ENCODE data around the gene FAM168A.

FAM168A gene

DNA sequence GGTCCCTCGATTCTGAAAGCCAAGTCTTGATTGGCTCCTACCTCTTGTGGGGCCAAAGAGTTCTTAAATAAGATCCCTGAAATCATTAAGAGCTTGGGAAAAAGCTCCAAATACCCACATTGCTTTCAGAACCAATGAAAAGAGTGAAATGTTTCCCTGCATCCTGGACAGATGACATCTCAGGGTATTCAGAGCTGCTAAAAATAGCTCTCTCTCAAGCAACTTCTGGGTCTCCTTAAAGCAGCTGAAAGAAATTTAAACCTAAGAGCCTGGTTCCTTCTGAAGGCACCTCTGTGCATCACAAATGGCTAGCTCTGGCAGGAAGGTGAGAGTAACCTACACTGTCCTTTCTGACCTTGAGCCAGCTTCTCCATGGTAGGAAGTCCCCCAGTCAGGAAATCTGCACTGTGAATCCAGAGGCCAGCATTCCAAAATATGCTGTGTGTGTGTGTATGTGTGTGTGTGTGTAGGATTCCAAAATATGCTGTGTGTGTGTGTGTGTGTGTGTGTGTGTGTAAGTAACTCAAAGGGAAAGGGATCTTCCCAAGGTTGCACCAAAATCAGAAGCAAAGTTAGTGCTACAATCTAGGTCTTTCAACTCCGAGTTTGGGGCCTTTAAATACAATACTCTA lies 171.6 kb downstream of the FAM168A start:
- Histone ChIP-seq H3K27ac (replicated peaks) (no peak overlapping the region), H3K27me3 (ENCODE audit: insufficient read depth, poor library complexity, severe bottlenecking) (no peaks in the 10 kb centered on the region), H3K4me3 (replicated peaks; ENCODE audit: insufficient read depth, low read length) (no peak overlapping the region)
- no peak for DNase-seq (ENCODE audit: low read depth in 1 of 2, low spot score in 1 of 2)
- TF ChIP-seq, protein P1, sequence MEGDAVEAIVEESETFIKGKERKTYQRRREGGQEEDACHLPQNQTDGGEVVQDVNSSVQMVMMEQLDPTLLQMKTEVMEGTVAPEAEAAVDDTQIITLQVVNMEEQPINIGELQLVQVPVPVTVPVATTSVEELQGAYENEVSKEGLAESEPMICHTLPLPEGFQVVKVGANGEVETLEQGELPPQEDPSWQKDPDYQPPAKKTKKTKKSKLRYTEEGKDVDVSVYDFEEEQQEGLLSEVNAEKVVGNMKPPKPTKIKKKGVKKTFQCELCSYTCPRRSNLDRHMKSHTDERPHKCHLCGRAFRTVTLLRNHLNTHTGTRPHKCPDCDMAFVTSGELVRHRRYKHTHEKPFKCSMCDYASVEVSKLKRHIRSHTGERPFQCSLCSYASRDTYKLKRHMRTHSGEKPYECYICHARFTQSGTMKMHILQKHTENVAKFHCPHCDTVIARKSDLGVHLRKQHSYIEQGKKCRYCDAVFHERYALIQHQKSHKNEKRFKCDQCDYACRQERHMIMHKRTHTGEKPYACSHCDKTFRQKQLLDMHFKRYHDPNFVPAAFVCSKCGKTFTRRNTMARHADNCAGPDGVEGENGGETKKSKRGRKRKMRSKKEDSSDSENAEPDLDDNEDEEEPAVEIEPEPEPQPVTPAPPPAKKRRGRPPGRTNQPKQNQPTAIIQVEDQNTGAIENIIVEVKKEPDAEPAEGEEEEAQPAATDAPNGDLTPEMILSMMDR (IDR thresholded peaks at IDR 0.05; ENCODE audit: insufficient read depth, low read length): no peak
- no peak for TF ChIP-seq GABPA (IDR thresholded peaks at IDR 0.05; ENCODE audit: low read depth)
- no peak for TF ChIP-seq SPI1 (IDR thresholded peaks at IDR 0.05; ENCODE audit: borderline replicate concordance, low read depth)
- TF ChIP-seq POLR2AphosphoS5 (IDR thresholded peaks at IDR 0.05; ENCODE audit: low read depth): no peak

DNA sequence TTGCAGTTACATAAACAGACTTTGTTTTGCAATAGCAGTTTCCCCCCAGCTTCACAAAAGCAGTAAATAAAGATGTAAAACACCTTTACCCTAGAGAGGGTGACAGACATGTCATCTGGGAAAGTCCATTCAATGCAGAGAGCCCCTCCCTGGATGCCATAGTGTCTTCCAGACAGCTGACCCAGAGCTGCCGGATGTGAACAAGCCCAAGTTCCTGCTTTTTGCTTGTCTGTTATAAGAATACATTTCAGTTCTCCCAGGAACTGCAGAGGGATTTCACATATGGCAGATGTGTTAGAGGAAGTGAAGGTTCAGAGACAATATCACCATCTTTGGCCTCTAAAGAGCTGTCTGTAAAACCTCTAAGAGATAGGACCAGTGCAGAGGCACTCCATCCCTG lies 172.8 kb downstream of the FAM168A start:
- DNase-seq (ENCODE audit: low read depth in 1 of 2, low spot score in 1 of 2): peak; percentile 54 to 61
- Histone ChIP-seq H3K27me3 (ENCODE audit: insufficient read depth, poor library complexity, severe bottlenecking) (no peaks in the 10 kb centered on the region), H3K27ac (replicated peaks) (no peak overlapping the region), H3K4me3 (replicated peaks; ENCODE audit: insufficient read depth, low read length) (no peak overlapping the region)
- TF ChIP-seq, protein P2, sequence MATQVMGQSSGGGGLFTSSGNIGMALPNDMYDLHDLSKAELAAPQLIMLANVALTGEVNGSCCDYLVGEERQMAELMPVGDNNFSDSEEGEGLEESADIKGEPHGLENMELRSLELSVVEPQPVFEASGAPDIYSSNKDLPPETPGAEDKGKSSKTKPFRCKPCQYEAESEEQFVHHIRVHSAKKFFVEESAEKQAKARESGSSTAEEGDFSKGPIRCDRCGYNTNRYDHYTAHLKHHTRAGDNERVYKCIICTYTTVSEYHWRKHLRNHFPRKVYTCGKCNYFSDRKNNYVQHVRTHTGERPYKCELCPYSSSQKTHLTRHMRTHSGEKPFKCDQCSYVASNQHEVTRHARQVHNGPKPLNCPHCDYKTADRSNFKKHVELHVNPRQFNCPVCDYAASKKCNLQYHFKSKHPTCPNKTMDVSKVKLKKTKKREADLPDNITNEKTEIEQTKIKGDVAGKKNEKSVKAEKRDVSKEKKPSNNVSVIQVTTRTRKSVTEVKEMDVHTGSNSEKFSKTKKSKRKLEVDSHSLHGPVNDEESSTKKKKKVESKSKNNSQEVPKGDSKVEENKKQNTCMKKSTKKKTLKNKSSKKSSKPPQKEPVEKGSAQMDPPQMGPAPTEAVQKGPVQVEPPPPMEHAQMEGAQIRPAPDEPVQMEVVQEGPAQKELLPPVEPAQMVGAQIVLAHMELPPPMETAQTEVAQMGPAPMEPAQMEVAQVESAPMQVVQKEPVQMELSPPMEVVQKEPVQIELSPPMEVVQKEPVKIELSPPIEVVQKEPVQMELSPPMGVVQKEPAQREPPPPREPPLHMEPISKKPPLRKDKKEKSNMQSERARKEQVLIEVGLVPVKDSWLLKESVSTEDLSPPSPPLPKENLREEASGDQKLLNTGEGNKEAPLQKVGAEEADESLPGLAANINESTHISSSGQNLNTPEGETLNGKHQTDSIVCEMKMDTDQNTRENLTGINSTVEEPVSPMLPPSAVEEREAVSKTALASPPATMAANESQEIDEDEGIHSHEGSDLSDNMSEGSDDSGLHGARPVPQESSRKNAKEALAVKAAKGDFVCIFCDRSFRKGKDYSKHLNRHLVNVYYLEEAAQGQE (IDR thresholded peaks at IDR 0.05; ENCODE audit: insufficient replicate concordance, low read depth): no peak
- peak; percentile 65; the same call in 1 of the 2 replicates for TF ChIP-seq SPI1 (IDR thresholded peaks at IDR 0.05; ENCODE audit: borderline replicate concordance, low read depth)

DNA sequence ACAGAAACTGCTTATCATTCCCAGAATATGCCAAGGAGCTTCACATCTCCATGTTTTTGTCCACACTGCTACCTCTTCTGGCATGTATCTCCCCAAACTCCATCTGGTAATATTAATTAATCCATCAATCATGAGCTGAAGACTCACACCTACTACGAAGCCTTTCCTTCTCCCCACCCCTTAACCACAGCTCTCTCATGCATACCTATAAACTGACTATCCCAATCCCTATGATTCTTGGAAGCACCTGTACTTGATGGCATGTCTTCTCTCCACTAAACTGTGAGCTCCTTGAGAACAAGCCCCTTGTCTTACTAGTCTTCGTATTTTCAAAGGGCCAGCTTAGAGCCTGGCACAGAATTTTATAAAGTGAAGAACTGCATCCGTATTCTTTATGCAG lies 174.4 kb downstream of the FAM168A start:
- no peak for TF ChIP-seq SPI1 (IDR thresholded peaks at IDR 0.05; ENCODE audit: borderline replicate concordance, low read depth)
- TF ChIP-seq, protein P2 (IDR thresholded peaks at IDR 0.05; ENCODE audit: insufficient replicate concordance, low read depth): no peak
- no peak for DNase-seq (ENCODE audit: low read depth in 1 of 2, low spot score in 1 of 2)
- no peak overlapping the region for H3K4me3 ChIP-seq (replicated peaks; ENCODE audit: insufficient read depth, low read length)

DNA sequence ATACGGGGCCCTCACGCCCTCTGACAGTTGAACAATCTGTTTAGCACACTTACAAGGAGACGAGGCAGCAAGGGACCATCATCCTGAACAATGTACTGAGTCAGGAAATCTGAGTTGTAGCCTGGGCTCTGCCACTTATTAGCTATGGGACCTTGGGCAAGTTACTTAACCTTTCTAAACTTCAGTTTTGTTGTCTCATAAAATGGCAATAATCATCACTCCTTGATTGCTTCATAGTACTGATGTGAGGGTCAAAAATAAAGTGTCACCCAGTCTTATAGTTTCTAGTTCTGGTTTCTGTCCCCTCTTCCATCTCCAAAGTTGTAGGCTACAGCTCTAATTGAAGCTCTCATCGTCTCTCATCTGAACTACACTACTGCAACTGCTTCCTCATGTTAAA lies 175.0 kb downstream of the FAM168A start:
- H3K27me3 ChIP-seq (ENCODE audit: insufficient read depth, poor library complexity, severe bottlenecking): no peaks in the 10 kb centered on the region
- no peak for TF ChIP-seq GABPA (IDR thresholded peaks at IDR 0.05; ENCODE audit: low read depth)
- TF ChIP-seq SPI1 (IDR thresholded peaks at IDR 0.05; ENCODE audit: borderline replicate concordance, low read depth): no peak
- TF ChIP-seq, protein P2 (IDR thresholded peaks at IDR 0.05; ENCODE audit: insufficient replicate concordance, low read depth): no peak
- no peak for TF ChIP-seq POLR2AphosphoS5 (IDR thresholded peaks at IDR 0.05; ENCODE audit: low read depth)
- TF ChIP-seq, protein P1 (IDR thresholded peaks at IDR 0.05; ENCODE audit: insufficient read depth, low read length): no peak
- no peak overlapping the region for H3K27ac ChIP-seq (replicated peaks)
- H3K4me3 ChIP-seq (replicated peaks; ENCODE audit: insufficient read depth, low read length): no peak overlapping the region
- DNase-seq (ENCODE audit: low read depth in 1 of 2, low spot score in 1 of 2): no peak

More for the DNA sequence above, 174.4 kb downstream of the FAM168A start:
- Histone ChIP-seq H3K27me3 (ENCODE audit: insufficient read depth, poor library complexity, severe bottlenecking) (no peaks in the 10 kb centered on the region), H3K27ac (replicated peaks) (no peak overlapping the region)

Measured in HL-60 (cell line).